ENCODE results near the gene SSR1.

DNA sequence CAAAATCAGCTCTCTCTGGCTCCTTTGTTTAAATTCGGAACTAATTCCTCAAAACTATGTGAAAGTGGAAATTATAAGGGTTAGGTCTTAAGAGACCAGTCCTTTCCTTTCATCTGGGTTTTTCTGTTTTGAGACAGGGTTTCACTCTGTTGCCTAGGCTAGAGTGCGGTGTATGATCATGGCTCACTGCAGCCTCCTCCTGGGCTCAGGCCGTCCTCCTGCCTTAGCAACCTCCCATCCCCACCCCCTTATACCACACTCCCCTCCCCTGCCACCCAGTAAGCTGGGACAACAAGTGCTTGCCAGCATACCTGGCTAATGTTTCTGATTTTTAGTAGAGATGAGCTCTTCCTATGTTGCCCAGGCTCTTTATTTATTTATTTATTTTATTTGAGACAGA lies 12.8 kb upstream of the SSR1 start:
- TF ChIP-seq, protein P1, sequence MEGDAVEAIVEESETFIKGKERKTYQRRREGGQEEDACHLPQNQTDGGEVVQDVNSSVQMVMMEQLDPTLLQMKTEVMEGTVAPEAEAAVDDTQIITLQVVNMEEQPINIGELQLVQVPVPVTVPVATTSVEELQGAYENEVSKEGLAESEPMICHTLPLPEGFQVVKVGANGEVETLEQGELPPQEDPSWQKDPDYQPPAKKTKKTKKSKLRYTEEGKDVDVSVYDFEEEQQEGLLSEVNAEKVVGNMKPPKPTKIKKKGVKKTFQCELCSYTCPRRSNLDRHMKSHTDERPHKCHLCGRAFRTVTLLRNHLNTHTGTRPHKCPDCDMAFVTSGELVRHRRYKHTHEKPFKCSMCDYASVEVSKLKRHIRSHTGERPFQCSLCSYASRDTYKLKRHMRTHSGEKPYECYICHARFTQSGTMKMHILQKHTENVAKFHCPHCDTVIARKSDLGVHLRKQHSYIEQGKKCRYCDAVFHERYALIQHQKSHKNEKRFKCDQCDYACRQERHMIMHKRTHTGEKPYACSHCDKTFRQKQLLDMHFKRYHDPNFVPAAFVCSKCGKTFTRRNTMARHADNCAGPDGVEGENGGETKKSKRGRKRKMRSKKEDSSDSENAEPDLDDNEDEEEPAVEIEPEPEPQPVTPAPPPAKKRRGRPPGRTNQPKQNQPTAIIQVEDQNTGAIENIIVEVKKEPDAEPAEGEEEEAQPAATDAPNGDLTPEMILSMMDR (IDR thresholded peaks at IDR 0.05; ENCODE audit: insufficient read depth, low read length, poor library complexity, severe bottlenecking), result no peak
- TF ChIP-seq EZH2phosphoT487 (conservative IDR thresholded peaks at IDR 0.05; ENCODE audit: low read length), result no peak

All from SU-DHL-6 (cell line).